BJ (cell line): ENCODE data around the gene TUBG1. TPM values are rescaled to one million over a fixed set of nuclear protein-coding genes. Genes with fewer than 3 reads are reported as not detected.
"Not testable (repeated sequence)": the region's sequence is repeated elsewhere in the genome, so short reads cannot be mapped to it uniquely, and the experiment has no call there.

Source experiments
- CTCF ChIA-PET: fragments of 350-600 bp; formaldehyde crosslinking; extraction: SDS; loops from one replicate; lab custom pipeline; 2021; ENCODE audit warnings: antibody characterized with exemption, inconsistent platforms; lab: Yijun Ruan, JAX
- POLR2A ChIA-PET: fragments of 300-600 bp; sonication (Branson Sonifier 250); formaldehyde crosslinking; extraction: SDS; loops from one replicate; lab custom pipeline; 2021; ENCODE audit warnings: antibody characterized with exemption; lab: Charles Lee
- DNase-seq: peaks from one replicate; pipeline ENCODE4 v3.0.0-alpha.2; 2011; ENCODE audit warnings: low read depth
- H3K27me3 ChIP-seq: 2 replicates; pipeline ENCODE4 v1.6.0; 2011; ENCODE audit warnings: low read length; ENCODE audit not compliant: control insufficient read depth, insufficient read depth
- H3K36me3 ChIP-seq: 2 replicates; pipeline ENCODE4 v1.5.1; 2011; ENCODE audit warnings: low read length; ENCODE audit not compliant: control insufficient read depth, insufficient read depth
- H3K4me3 ChIP-seq: 2 replicates; pipeline ENCODE4 v1.5.1; 2011; ENCODE audit warnings: low read depth, mild to moderate bottlenecking, control low read depth, low read length
- polyA plus RNA-seq: library from polyadenylated mRNA; depleted of rRNA; stranded (reverse); fragments of >200 nt; gene quantifications from 2 replicates; pipeline ENCODE4 v1.2.3, GENCODE V29; 2011
- TF ChIP-seq, protein P1 (sequence below): IDR thresholded peaks from 2 replicates; pipeline ENCODE4 v1.5.1; 2011; ENCODE audit warnings: low read depth, mild to moderate bottlenecking, control low read depth, inconsistent platforms, low read length, moderate library complexity; ENCODE audit not compliant: insufficient read depth

The TUBG1 gene
- polyA plus RNA-seq, 1 experiment: 66.1 TPM

DNA sequence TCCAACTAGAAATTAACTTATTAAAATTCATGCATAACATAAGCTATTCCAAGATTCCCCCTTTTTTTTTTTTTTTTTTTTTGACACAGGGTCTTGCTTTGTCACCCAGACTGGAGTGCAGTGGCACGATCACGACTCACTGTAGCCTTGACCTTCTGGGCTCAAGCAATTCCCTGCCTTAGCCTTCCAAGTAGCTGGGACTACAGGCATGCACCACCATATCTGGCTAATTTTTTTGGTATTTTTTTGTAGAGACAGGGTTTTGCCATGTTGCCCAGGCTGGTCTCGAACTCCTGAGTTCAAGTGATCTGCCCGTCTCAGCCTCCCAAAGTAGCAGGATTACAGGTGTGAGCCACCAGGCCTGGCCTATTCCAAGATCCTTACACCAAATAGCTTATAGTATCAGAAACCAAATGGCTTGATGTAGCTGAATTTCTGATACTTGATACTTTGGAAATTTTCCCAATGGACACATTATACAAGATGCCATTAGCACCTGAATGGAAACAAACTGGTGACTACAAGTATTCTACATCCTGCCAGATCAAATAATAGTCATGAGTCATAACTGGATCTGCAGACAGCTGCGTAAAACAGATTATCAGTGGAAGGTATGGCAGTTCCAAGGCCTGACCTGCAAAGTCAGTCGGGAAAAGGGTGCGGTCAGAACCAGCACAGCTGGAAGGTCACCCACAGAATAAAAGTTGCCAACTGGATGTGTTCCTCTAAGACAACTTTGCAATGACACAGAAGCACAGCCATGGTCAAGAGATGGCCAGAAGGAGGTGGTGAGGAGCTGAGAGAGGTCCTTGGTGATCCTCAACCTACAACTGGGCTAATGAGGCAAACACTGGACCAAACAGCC is 14.5 kb downstream of the TUBG1 start:
- DNase-seq: no peak
- TF ChIP-seq, protein P1, sequence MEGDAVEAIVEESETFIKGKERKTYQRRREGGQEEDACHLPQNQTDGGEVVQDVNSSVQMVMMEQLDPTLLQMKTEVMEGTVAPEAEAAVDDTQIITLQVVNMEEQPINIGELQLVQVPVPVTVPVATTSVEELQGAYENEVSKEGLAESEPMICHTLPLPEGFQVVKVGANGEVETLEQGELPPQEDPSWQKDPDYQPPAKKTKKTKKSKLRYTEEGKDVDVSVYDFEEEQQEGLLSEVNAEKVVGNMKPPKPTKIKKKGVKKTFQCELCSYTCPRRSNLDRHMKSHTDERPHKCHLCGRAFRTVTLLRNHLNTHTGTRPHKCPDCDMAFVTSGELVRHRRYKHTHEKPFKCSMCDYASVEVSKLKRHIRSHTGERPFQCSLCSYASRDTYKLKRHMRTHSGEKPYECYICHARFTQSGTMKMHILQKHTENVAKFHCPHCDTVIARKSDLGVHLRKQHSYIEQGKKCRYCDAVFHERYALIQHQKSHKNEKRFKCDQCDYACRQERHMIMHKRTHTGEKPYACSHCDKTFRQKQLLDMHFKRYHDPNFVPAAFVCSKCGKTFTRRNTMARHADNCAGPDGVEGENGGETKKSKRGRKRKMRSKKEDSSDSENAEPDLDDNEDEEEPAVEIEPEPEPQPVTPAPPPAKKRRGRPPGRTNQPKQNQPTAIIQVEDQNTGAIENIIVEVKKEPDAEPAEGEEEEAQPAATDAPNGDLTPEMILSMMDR: no peak
- Histone ChIP-seq H3K27me3 (no peaks in the 10 kb centered on the region; the same call in 1 of the 2 replicates), H3K36me3 (no peaks in the 10 kb centered on the region), H3K4me3 (no peak overlapping the region)
- CTCF ChIA-PET: interaction anchor here (0.6 to 1.4 kb wide), 4 partner anchors 28 to 1137 kb away, joined by 3 to 4 read pairs (median 3); no protein-coding TSS in a partner anchor
- POLR2A ChIA-PET: interaction anchor here (0.6 kb wide), 1 partner anchor 17 kb away, joined by 8 read pairs; no protein-coding TSS in a partner anchor

DNA sequence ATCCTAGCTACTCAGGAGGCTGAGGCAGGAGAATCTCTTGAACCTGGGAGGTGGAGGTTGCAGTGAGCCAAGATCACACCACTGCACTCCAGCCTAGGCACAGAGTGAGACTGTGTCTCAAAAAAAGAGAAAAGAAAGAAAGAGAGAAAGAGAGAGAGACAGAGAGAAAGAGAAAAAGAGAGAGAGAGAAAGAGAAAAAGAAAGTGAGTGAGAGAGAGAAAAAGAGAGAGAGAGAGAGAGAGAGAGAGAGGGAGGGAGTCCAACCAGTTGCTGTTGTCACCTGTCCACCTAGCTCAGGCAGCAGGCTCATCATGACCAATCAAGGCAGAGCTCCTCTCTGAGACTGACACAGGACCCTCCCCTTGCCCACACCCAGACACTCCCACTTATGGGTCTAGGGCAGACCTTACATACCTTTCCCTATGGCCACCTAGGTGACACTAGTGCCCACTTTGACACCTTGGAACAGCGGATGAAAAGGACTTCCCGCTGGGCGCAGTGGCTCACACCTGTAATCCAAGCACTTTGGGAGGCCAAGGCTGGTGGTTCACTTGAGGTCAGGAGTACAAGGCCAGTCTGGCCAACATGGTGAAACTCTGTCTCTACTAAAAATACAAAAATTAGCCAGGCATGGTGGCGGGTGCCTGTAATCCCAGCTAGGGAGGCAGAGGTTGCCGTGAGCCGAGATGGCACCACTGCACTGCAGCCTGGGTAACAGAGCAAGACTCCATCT is 17.7 kb downstream of the TUBG1 start:
- H3K4me3 ChIP-seq, DNase-seq, H3K36me3 ChIP-seq, H3K27me3 ChIP-seq, POLR2A ChIA-PET: not testable (repeated sequence)
- CTCF ChIA-PET: interaction anchor here (0.7 kb wide), 1 partner anchor 806 kb away, joined by 3 read pairs; no protein-coding TSS in a partner anchor

DNA sequence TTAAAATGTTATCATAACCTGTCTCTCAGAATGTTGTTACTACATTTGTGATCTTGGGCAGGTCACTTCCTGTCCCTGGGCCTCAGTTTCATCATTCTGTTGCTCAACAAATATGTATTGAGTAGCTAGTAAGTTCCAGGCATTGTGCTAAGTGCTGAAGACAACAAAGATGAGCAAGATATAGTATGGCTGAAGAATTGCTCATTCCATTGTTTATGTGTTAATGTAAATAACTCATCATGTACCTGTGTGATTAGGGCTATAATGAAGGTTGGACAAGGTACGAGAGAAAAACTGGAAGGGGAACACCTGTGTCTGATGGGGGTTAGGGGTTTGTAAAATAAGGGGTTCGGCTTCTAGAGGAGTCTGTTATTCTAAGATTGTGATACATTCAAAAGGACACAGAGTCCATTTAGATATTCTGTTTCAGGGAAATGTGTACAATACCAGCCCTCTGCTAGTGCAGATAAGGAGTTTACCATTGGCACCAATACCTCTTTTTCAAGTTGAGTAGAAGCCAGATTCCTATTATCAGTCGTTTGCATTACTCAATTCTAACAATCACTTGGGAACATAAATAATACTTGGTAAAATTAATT is 20.0 kb downstream of the TUBG1 start:
- Histone ChIP-seq H3K36me3 (no peaks in the 10 kb centered on the region), H3K4me3 (no peak overlapping the region), H3K27me3 (no peaks in the 10 kb centered on the region; the same call in 1 of the 2 replicates)
- no peak for DNase-seq
- ChIA-PET CTCF (interaction anchor here (0.7 kb wide), 1 partner anchor 50 kb away, joined by 3 read pairs; no protein-coding TSS in a partner anchor), POLR2A (no interaction called here)
- TF ChIP-seq, protein P1: no peak

DNA sequence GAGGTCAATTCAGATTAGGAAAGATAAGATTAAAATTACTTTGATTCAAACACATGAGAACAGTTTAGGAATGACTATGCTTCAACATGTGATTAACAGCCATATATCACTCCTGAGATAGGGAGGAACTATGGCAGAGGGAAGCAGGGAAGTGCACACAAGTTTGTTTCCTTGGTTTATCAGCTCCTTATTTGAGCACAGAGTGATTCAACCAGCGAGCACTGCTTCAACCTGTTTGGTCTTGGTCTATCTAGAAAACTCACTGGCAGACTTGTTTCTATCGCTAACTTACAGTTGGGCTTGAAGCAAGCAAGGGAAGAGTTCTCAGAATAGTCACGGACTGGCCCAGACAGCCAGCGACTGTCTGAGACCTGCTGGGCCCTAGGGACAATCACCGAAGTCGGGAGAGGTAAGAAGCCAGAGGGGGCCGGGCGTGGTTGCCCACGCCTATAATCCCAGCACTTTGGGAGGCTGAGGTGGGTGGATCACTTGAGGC is 23.5 kb downstream of the TUBG1 start:
- Histone ChIP-seq H3K27me3 (no peaks in the 10 kb centered on the region; the same call in 1 of the 2 replicates), H3K36me3 (no peaks in the 10 kb centered on the region), H3K4me3 (no peak overlapping the region)
- POLR2A ChIA-PET: no interaction called here
- TF ChIP-seq, protein P1: no peak
- no peak for DNase-seq
- CTCF ChIA-PET: interaction anchor here (1.4 kb wide), 1 partner anchor 24 kb away, joined by 4 read pairs; no protein-coding TSS in a partner anchor

DNA sequence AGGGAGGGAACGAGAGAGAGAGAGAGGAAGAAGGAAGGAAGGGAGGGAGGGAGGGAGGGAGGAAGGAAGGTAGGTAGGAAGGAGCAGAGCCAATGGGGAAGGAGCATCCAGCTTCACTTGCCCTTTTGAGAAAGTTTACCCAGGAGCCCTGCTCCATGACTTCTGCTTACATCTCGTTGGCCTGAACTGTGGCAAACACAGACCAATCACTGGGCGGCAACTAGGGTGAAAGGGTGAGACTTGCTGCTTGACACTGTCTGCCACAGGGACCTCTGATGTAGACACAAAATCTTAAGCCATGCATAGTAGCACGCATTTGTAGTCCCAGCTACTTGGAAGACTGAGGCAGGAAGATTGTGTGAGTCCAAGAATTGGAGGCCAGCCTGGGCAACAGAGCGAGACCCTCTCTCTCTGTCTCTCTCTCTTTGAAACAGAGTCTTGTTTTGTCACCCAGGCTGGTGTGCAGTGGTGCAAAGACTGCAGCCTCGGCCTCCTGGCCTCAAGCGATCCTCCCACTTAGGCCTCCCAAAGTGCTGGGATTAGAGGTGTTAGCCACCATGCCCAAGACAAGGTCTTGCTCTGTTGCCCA is 30.1 kb downstream of the TUBG1 start:
- no peak for DNase-seq
- Histone ChIP-seq H3K4me3 (no peak overlapping the region), H3K36me3 (no peaks in the 10 kb centered on the region), H3K27me3 (peaks cover 4% of the 10 kb centered on the region; the same call in 1 of the 2 replicates)
- POLR2A ChIA-PET: no interaction called here
- TF ChIP-seq, protein P1: no peak
- CTCF ChIA-PET: no interaction called here
